ENCODE data around the gene TMEM175. TPM values are rescaled to one million over a fixed set of nuclear protein-coding genes. Genes with fewer than 3 reads are reported as not detected.

The TMEM175 gene
- total and polyA plus RNA-seq, 2 of the 8 experiments (the other 6 are each of a cell fraction or from before 2014, with no cell fraction given) = 4.9 to 20.7 TPM

DNA sequence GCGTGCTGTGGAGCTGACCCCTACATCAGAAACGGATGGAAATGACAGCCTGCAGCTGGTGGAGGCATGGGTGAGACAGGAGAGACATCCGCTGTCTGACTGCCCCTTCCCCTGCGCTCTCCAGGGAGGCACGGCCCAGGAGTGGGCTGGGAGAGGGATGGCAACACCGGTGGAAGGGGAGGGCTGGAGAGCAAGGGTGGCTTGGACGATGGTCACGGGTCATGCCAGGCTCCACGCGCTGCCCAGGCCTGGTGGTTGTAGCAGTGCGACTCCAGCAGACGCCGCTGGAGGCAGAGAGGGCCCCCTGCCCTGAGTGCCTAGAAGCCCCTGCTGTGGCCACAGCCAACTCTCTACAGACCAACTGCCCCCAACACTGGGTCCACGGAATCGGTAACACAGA lies 48.0 kb upstream of the TMEM175 start:
- no peaks in the 10 kb centered on the region for H3K4me1 ChIP-seq (replicated peaks in 1 of 4; ENCODE audit: control insufficient read depth in 3 of 4, insufficient read depth in 4 of 4, low read length in 3 of 4)
- peaks cover 0 to 6% of the 10 kb centered on the region in 2 experiments; a peak in 1 of 4 replicates for H3K9me3 ChIP-seq (ENCODE audit: insufficient read depth in 2 of 2, low read depth in 1 of 2, low read length in 1 of 2)
- no peak overlapping the region for H3K4ac ChIP-seq (replicated peaks; ENCODE audit: insufficient read length, low read depth, low read length)
- WGBS, 2 experiments (ENCODE audit: extremely low coverage in 1 of 2, insufficient coverage in 1 of 2, insufficient read length in 1 of 2, insufficient replicate concordance in 2 of 2, low coverage in 1 of 2, low lambda C conversion rate in 2 of 2, missing lambda C conversion rate in 1 of 2) = 90% methylated on average over 14 of the region's 15 CpGs; no CpG with 5 or more reads in 1 of the 2 experiments
- H4K5ac ChIP-seq (ENCODE audit: insufficient read length, low read depth, low read length) = no peak overlapping the region
- no peak for FAIRE-seq
- H3K23me2 ChIP-seq (ENCODE audit: low read depth, low read length) = no peaks in the 10 kb centered on the region; the same call in 1 of the 2 replicates
- H3K23ac ChIP-seq (ENCODE audit: insufficient read length) = no peak overlapping the region
- no peaks in the 10 kb centered on the region for H3K79me2 ChIP-seq (ENCODE audit: control insufficient read depth in 1 of 2, insufficient read depth in 2 of 2, low read length in 2 of 2)
- no peak overlapping the region for H2AFZ ChIP-seq (ENCODE audit: low read length)
- H3K14ac ChIP-seq (ENCODE audit: insufficient read length) = no peak overlapping the region
- H2BK15ac ChIP-seq (ENCODE audit: low read length) = no peak overlapping the region
- peaks cover 0 to 19% of the 10 kb centered on the region in 2 experiments for H4K20me1 ChIP-seq (replicated peaks in 1 of 2; ENCODE audit: control insufficient read depth in 1 of 2, insufficient read depth in 2 of 2, low read length in 2 of 2)
- no peak overlapping the region for H4K91ac ChIP-seq (replicated peaks; ENCODE audit: insufficient read length, low read length)
- H3K27ac ChIP-seq (ENCODE audit: low read depth, low read length) = no peak overlapping the region
- H3K4me2 ChIP-seq (ENCODE audit: insufficient read depth in 1 of 2, low read depth in 2 of 2, low read length in 2 of 2) = no peak overlapping the region
- H3K79me1 ChIP-seq (ENCODE audit: low read depth, low read length) = no peaks in the 10 kb centered on the region; the same call in 1 of the 2 replicates
- no peak for TF ChIP-seq TBP (IDR thresholded peaks at IDR 0.05; ENCODE audit: low read depth, low read length)
- TF ChIP-seq, protein P1, sequence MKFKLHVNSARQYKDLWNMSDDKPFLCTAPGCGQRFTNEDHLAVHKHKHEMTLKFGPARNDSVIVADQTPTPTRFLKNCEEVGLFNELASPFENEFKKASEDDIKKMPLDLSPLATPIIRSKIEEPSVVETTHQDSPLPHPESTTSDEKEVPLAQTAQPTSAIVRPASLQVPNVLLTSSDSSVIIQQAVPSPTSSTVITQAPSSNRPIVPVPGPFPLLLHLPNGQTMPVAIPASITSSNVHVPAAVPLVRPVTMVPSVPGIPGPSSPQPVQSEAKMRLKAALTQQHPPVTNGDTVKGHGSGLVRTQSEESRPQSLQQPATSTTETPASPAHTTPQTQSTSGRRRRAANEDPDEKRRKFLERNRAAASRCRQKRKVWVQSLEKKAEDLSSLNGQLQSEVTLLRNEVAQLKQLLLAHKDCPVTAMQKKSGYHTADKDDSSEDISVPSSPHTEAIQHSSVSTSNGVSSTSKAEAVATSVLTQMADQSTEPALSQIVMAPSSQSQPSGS (IDR thresholded peaks at IDR 0.05; ENCODE audit: low read length) = no peak
- no peak for TF ChIP-seq GABPA (IDR thresholded peaks at IDR 0.05; ENCODE audit: borderline replicate concordance, insufficient read depth, low read length)
- TF ChIP-seq BACH1 (IDR thresholded peaks at IDR 0.05; ENCODE audit: low read length) = no peak
- no peak for TF ChIP-seq KDM5A (IDR thresholded peaks at IDR 0.05; ENCODE audit: low read length)
- no peak for TF ChIP-seq SUZ12 (IDR thresholded peaks at IDR 0.05; ENCODE audit: low read length)
- no peak for TF ChIP-seq BRCA1 (IDR thresholded peaks at IDR 0.05; ENCODE audit: low read depth, low read length)
- POLR2A ChIA-PET (ENCODE audit: partially characterized antibody) = no interaction called here
- H2BK120ac ChIP-seq (replicated peaks; ENCODE audit: low read depth, low read length) = no peak overlapping the region
- H4K8ac ChIP-seq (ENCODE audit: extremely low read depth, insufficient read depth, low read length) = peak overlapping the region; percentile 85; the same call in 1 of the 2 replicates
- H2AK5ac ChIP-seq (ENCODE audit: low read depth, low read length) = no peak overlapping the region
- H2BK20ac ChIP-seq (ENCODE audit: low read length) = no peak overlapping the region
- CTCF ChIA-PET (ENCODE audit: partially characterized antibody) = no interaction called here
- H3K4me3 ChIP-seq (ENCODE audit: extremely low read depth in 1 of 4, insufficient read depth in 2 of 4, low read depth in 3 of 4, low read length in 4 of 4) = no peak overlapping the region
- H3K36me3 ChIP-seq (ENCODE audit: control insufficient read depth in 2 of 4, insufficient read depth in 4 of 4, low read length in 3 of 4) = peaks cover 0 to 12% (median 8%) of the 10 kb centered on the region in 4 experiments; a peak in 6 of 8 replicates
- no peak for DNase-seq (ENCODE audit: low read depth in 1 of 2, low spot score in 2 of 2)
- no peak overlapping the region for H3K56ac ChIP-seq (replicated peaks; ENCODE audit: insufficient read length, low read depth, low read length)
- H3K27me3 ChIP-seq (replicated peaks in 1 of 4; ENCODE audit: control insufficient read depth in 3 of 4, extremely low read depth in 1 of 4, insufficient read depth in 3 of 4, low read length in 3 of 4) = no peaks in the 10 kb centered on the region
- H2BK12ac ChIP-seq (ENCODE audit: low read depth, low read length) = no peak overlapping the region
- H2BK5ac ChIP-seq (ENCODE audit: low read depth, low read length) = no peak overlapping the region
- no peak overlapping the region for H3K9ac ChIP-seq (replicated peaks in 1 of 4; ENCODE audit: extremely low read depth in 1 of 4, low read depth in 3 of 4, low read length in 3 of 4)
- H3K18ac ChIP-seq (ENCODE audit: extremely low read depth, low read length) = no peak overlapping the region
